IMR-90 (cell line): ENCODE data around the gene TNNC1. TPM values are rescaled to one million over a fixed set of nuclear protein-coding genes. Genes with fewer than 3 reads are reported as not detected.

Experiments
- ATAC-seq: fragments of 200-7000 bp; cut with Tn5 transposase; 2 replicates; pipeline ENCODE4 v1.9.1; 2020; ENCODE audit warnings: low read depth, mild to moderate bottlenecking, moderate library complexity
- BruUV-seq: library from RNA; stranded (reverse); fragments of 400-500 nt; replicated peaks from 2 replicates; lab custom pipeline; 2021; lab: Mats Ljungman, UMichigan
- CTCF ChIA-PET: fragments of 300-600 bp; formaldehyde crosslinking; extraction: SDS; loops from one replicate; lab custom pipeline; 2021; ENCODE audit warnings: antibody characterized with exemption; lab: Yijun Ruan, JAX
- POLR2A ChIA-PET: fragments of 300-600 bp; sonication (Branson Sonifier 250); formaldehyde crosslinking; loops from one replicate; lab custom pipeline; 2022; ENCODE audit warnings: antibody characterized with exemption; ENCODE audit not compliant: unreplicated experiment; lab: Charles Lee
- DNase-seq: peaks from one replicate; pipeline ENCODE4 v3.0.0; 2013
- H2AFZ ChIP-seq: replicated peaks from 2 replicates; pipeline ENCODE3; 2013; ENCODE audit warnings: low read length, mild to moderate bottlenecking; ENCODE audit not compliant: poor library complexity
- H2AK5ac ChIP-seq: 2 replicates; pipeline ENCODE4 v1.6.1; 2013; ENCODE audit warnings: low read depth, low read length, inconsistent platforms
- H2AK9ac ChIP-seq: replicated peaks from 2 replicates; pipeline ENCODE3; 2013; ENCODE audit warnings: mild to moderate bottlenecking, low read depth, low read length, moderate library complexity; ENCODE audit not compliant: poor library complexity
- H2BK120ac ChIP-seq: 2 replicates; pipeline ENCODE4 v1.6.1; 2013; ENCODE audit warnings: low read depth, low read length, inconsistent platforms
- H2BK15ac ChIP-seq: 3 replicates; pipeline ENCODE4 v1.6.1; 2013; ENCODE audit warnings: low read depth, low read length, inconsistent platforms
- H2BK20ac ChIP-seq: 2 replicates; pipeline ENCODE4 v1.6.1; 2013; ENCODE audit warnings: low read depth, mild to moderate bottlenecking, inconsistent platforms, low read length, moderate library complexity
- H2BK5ac ChIP-seq: 2 replicates; pipeline ENCODE4 v1.6.1; 2013; ENCODE audit warnings: mild to moderate bottlenecking, low read depth, low read length, inconsistent platforms; ENCODE audit not compliant: poor library complexity, severe bottlenecking
- H3K14ac ChIP-seq: replicated peaks from 2 replicates; pipeline ENCODE4 v1.6.1; 2013; ENCODE audit warnings: low read depth, low read length, inconsistent platforms
- H3K18ac ChIP-seq: 2 replicates; pipeline ENCODE4 v1.6.1; 2013; ENCODE audit warnings: low read depth, low read length, control low read depth
- H3K23ac ChIP-seq: 2 replicates; pipeline ENCODE4 v1.6.1; 2013; ENCODE audit warnings: low read depth, low read length, inconsistent platforms
- H3K27ac ChIP-seq: 2 replicates; pipeline ENCODE4 v1.5.1; 2013; ENCODE audit warnings: mild to moderate bottlenecking, control low read depth, low read length; ENCODE audit not compliant: insufficient read depth
- H3K27me3 ChIP-seq: 2 replicates; pipeline ENCODE4 v1.6.1; 2013; ENCODE audit warnings: low read length; ENCODE audit not compliant: control insufficient read depth, insufficient read depth
- H3K36me3 ChIP-seq: 2 replicates; pipeline ENCODE4 v1.6.1; 2013; ENCODE audit warnings: low read length, mixed read lengths; ENCODE audit not compliant: control insufficient read depth, insufficient read depth
- H3K4ac ChIP-seq: 2 replicates; pipeline ENCODE4 v1.6.1; 2013; ENCODE audit warnings: low read depth, low read length, inconsistent platforms
- H3K4me1 ChIP-seq: 2 replicates; pipeline ENCODE4 v1.6.1; 2013; ENCODE audit warnings: low read length, mixed read lengths; ENCODE audit not compliant: control insufficient read depth, insufficient read depth
- H3K4me2 ChIP-seq: 2 replicates; pipeline ENCODE4 v1.6.1; 2013; ENCODE audit warnings: low read depth, mild to moderate bottlenecking, control low read depth, low read length, moderate library complexity
- H3K4me3 ChIP-seq: 2 replicates; pipeline ENCODE4 v1.5.1; 2013; ENCODE audit warnings: low read depth, mild to moderate bottlenecking, control low read depth, low read length, moderate library complexity; ENCODE audit not compliant: insufficient read depth
- H3K56ac ChIP-seq: 2 replicates; pipeline ENCODE4 v1.6.1; 2013; ENCODE audit warnings: low read length, inconsistent platforms; ENCODE audit not compliant: insufficient read depth; ENCODE audit errors: extremely low read depth
- H3K79me1 ChIP-seq, 2 experiments: 2 replicates each; pipeline ENCODE4 v1.6.1; 2013; ENCODE audit warnings: low read length in 2 of 2, inconsistent platforms in 1 of 2, low read depth in 1 of 2
- H3K9ac ChIP-seq: 2 replicates; pipeline ENCODE4 v1.6.1; 2013; ENCODE audit warnings: low read depth, low read length, control low read depth
- H3K9me1 ChIP-seq: 2 replicates; pipeline ENCODE4 v1.6.1; 2013; ENCODE audit warnings: low read length, inconsistent platforms; ENCODE audit not compliant: insufficient read depth
- H3K9me3 ChIP-seq: 2 replicates; pipeline ENCODE4 v1.6.1; 2013; ENCODE audit warnings: low read length; ENCODE audit not compliant: control insufficient read depth, insufficient read depth
- H4K20me1 ChIP-seq: 2 replicates; pipeline ENCODE4 v1.6.1; 2013; ENCODE audit warnings: low read length, inconsistent platforms; ENCODE audit not compliant: insufficient read depth
- H4K5ac ChIP-seq: 2 replicates; pipeline ENCODE4 v1.6.1; 2013; ENCODE audit warnings: mild to moderate bottlenecking, low read depth, low read length, control low read depth
- H4K8ac ChIP-seq, 2 experiments: 2 replicates each; pipeline ENCODE4 v1.6.1; 2013; ENCODE audit warnings: low read depth in 2 of 2, low read length in 2 of 2, control low read depth in 1 of 2, inconsistent platforms in 1 of 2
- H4K91ac ChIP-seq: 2 replicates; pipeline ENCODE4 v1.6.1; 2013; ENCODE audit warnings: low read depth, low read length, inconsistent platforms; ENCODE audit not compliant: insufficient read depth
- BHLHE40 ChIP-seq: fragments of 150-350 bp; IDR thresholded peaks from 2 replicates; pipeline ENCODE4 v1.6.1; 2016; ENCODE audit warnings: mild to moderate bottlenecking, low read depth, low read length
- CEBPB ChIP-seq: IDR thresholded peaks from 2 replicates; pipeline ENCODE4 v1.6.1; 2012; ENCODE audit warnings: low read depth, low read length, improper control_type of control experiment
- CHD1 ChIP-seq: IDR thresholded peaks from 2 replicates; pipeline ENCODE4 v1.6.1; 2012; ENCODE audit warnings: low read depth, low read length, improper control_type of control experiment
- FOS ChIP-seq: fragments of 150-350 bp; IDR thresholded peaks from 2 replicates; pipeline ENCODE4 v1.6.1; 2016; ENCODE audit warnings: low read depth, low read length
- MAFK ChIP-seq: IDR thresholded peaks from 2 replicates; pipeline ENCODE4 v1.6.1; 2012; ENCODE audit warnings: low read depth, low read length, improper control_type of control experiment
- MAZ ChIP-seq: IDR thresholded peaks from 2 replicates; pipeline ENCODE4 v1.6.1; 2012; ENCODE audit warnings: low read depth, mild to moderate bottlenecking, low read length, improper control_type of control experiment, moderate library complexity, borderline replicate concordance
- MXI1 ChIP-seq: IDR thresholded peaks from 2 replicates; pipeline ENCODE4 v1.6.1; 2012; ENCODE audit warnings: low read depth, mild to moderate bottlenecking, low read length, moderate library complexity, borderline replicate concordance
- NFE2L2 ChIP-seq: fragments of 150-350 bp; IDR thresholded peaks from 2 replicates; pipeline ENCODE4 v1.6.1; 2016; ENCODE audit warnings: low read depth, mild to moderate bottlenecking, low read length
- POLR2A ChIP-seq: IDR thresholded peaks from 2 replicates; pipeline ENCODE4 v1.6.1; 2012; ENCODE audit warnings: mild to moderate bottlenecking, low read depth, low read length
- RAD21 ChIP-seq: IDR thresholded peaks from 2 replicates; pipeline ENCODE4 v1.6.1; 2012; ENCODE audit warnings: low read length, improper control_type of control experiment
- RCOR1 ChIP-seq: IDR thresholded peaks from 2 replicates; pipeline ENCODE4 v1.6.1; 2012; ENCODE audit warnings: mild to moderate bottlenecking, low read length, improper control_type of control experiment; ENCODE audit not compliant: insufficient replicate concordance
- RFX5 ChIP-seq: IDR thresholded peaks from 2 replicates; pipeline ENCODE4 v1.8.0; 2012; ENCODE audit warnings: low read depth, mild to moderate bottlenecking, low read length, moderate library complexity
- SMC3 ChIP-seq: fragments of 150-350 bp; IDR thresholded peaks from 2 replicates; pipeline ENCODE4 v1.6.1; 2016; ENCODE audit warnings: low read depth, mild to moderate bottlenecking, antibody characterized with exemption, low read length, moderate library complexity
- WGBS, 2 experiments: methylation state at CpG; one replicate each; pipeline versions ENCODE4 v1.1.5 to v1.1.7; 2013; ENCODE audit warnings: missing lambda C conversion rate in 2 of 2; ENCODE audit not compliant: insufficient read length in 1 of 2; ENCODE audit errors: extremely low coverage in 2 of 2; 5-methylcytosine and 5-hydroxymethylcytosine counted together
- dilution Hi-C: fragments of 300-500 bp; cut with HindIII; formaldehyde crosslinking; loops from one replicate; pipeline ENCODE4 v1.14.3; 2018; ENCODE audit warnings: low sequenced_read_pairs; ENCODE audit not compliant: unreplicated experiment
- in situ Hi-C: fragments of 300-500 bp; cut with MboI; formaldehyde crosslinking; loops from 3 replicates; pipeline ENCODE4 v1.14.3; 2019; ENCODE audit warnings: low sequenced_read_pairs, inconsistent platforms, mixed read lengths
- intact Hi-C: fragments of 100-400 bp; cut with micrococcal nuclease; formaldehyde crosslinking; loops from 2 replicates; pipeline ENCODE4 v1.10.0; 2022
- polyA plus RNA-seq, 3 experiments: library from polyadenylated mRNA; depleted of rRNA; stranded (reverse); fragments of >200 nt; gene quantifications; 2 replicates each; pipeline ENCODE4 v1.2.3, GENCODE V29; 2012; ENCODE audit warnings: low replicate concordance in 1 of 3
- total RNA-seq: library from RNA; depleted of rRNA; stranded (reverse); fragments of >200 nt; gene quantifications from 2 replicates; pipeline ENCODE4 v1.2.3, GENCODE V29; 2012
- TF ChIP-seq, protein P1 (sequence below): fragments of 150-350 bp; IDR thresholded peaks from 2 replicates; pipeline ENCODE4 v1.6.1; 2017; ENCODE audit warnings: mild to moderate bottlenecking, antibody characterized with exemption, low read length, low read depth
- TF ChIP-seq, protein P2 (sequence below): fragments of 150-350 bp; IDR thresholded peaks from 2 replicates; pipeline ENCODE4 v1.6.1; 2016; ENCODE audit warnings: low read depth, mild to moderate bottlenecking, low read length, moderate library complexity, borderline replicate concordance
- TF ChIP-seq, protein P3 (sequence below): conservative IDR thresholded peaks from 2 replicates; pipeline ENCODE4 v1.5.1; 2012; ENCODE audit warnings: mild to moderate bottlenecking, low read depth, low read length, improper control_type of control experiment

Gene TNNC1
- total and polyA plus RNA-seq, 2 of the 4 experiments (the other 2 are of a cell fraction), result 1.3 to 4.6 TPM

DNA sequence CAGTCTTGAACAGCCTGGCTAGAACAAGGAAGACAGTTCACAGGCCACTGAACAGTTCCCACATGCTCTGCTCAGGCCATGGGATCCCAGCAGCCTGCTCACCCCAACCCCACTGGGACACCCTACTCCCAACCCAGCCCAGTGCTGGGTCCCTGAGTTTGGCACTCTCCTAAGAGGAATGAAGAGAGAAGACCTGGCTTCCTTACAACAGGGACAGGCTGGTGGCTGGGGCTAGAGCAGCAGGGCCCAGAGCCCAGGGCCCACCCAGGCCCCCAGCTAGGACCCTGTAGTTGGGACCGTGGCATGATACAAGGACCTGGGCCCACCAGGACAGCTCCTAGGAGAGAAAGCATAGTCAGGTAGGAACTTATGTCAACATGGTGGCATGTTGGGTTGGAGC is 52.3 kb downstream of the TNNC1 start:
- POLR2A ChIA-PET, result no interaction called here
- no peak overlapping the region for H3K14ac ChIP-seq
- no TSS peak for BruUV-seq
- H3K56ac ChIP-seq, result no peak overlapping the region
- H3K4me2 ChIP-seq, result no peak overlapping the region
- no peak overlapping the region for H2BK20ac ChIP-seq
- no peak overlapping the region for H2BK15ac ChIP-seq
- no peak overlapping the region for H3K9ac ChIP-seq
- H3K23ac ChIP-seq, result no peak overlapping the region
- CTCF ChIA-PET, result no interaction called here
- H4K5ac ChIP-seq, result no peak overlapping the region
- H3K4ac ChIP-seq, result no peak overlapping the region
- no peaks in the 10 kb centered on the region for H3K4me1 ChIP-seq
- H3K9me3 ChIP-seq, result no peaks in the 10 kb centered on the region
- in situ Hi-C loops, result no loop called here
- no peak overlapping the region for H4K91ac ChIP-seq
- no peak for DNase-seq
- H3K27me3 ChIP-seq, result no peaks in the 10 kb centered on the region
- intact Hi-C loops, result no loop called here
- no peak overlapping the region for H2AFZ ChIP-seq
- no CpG with 5 or more reads among the region's 1 CpG for WGBS, 2 experiments
- peaks cover 56% of the 10 kb centered on the region for H3K36me3 ChIP-seq
- no peak overlapping the region for H2AK5ac ChIP-seq
- no peak overlapping the region for H3K18ac ChIP-seq
- no peak overlapping the region for H2BK5ac ChIP-seq
- peaks cover 3 to 5% of the 10 kb centered on the region in 2 experiments; a peak in 3 of 4 replicates for H3K79me1 ChIP-seq
- ATAC-seq, result no peak
- dilution Hi-C loops, result no loop called here
- no peak overlapping the region for H4K8ac ChIP-seq
- TF ChIP-seq, protein P1, sequence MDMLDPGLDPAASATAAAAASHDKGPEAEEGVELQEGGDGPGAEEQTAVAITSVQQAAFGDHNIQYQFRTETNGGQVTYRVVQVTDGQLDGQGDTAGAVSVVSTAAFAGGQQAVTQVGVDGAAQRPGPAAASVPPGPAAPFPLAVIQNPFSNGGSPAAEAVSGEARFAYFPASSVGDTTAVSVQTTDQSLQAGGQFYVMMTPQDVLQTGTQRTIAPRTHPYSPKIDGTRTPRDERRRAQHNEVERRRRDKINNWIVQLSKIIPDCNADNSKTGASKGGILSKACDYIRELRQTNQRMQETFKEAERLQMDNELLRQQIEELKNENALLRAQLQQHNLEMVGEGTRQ, result no peak
- TF ChIP-seq RAD21 (no peak), RCOR1 (no peak), MAFK (no peak), NFE2L2 (no peak), RFX5 (no peak), CHD1 (no peak), SMC3 (no peak), MAZ (no peak), FOS (no peak), BHLHE40 (no peak), CEBPB (no peak), POLR2A (no peak), MXI1 (no peak)
- TF ChIP-seq, protein P2, sequence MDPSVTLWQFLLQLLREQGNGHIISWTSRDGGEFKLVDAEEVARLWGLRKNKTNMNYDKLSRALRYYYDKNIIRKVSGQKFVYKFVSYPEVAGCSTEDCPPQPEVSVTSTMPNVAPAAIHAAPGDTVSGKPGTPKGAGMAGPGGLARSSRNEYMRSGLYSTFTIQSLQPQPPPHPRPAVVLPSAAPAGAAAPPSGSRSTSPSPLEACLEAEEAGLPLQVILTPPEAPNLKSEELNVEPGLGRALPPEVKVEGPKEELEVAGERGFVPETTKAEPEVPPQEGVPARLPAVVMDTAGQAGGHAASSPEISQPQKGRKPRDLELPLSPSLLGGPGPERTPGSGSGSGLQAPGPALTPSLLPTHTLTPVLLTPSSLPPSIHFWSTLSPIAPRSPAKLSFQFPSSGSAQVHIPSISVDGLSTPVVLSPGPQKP, result no peak
- TF ChIP-seq, protein P3, sequence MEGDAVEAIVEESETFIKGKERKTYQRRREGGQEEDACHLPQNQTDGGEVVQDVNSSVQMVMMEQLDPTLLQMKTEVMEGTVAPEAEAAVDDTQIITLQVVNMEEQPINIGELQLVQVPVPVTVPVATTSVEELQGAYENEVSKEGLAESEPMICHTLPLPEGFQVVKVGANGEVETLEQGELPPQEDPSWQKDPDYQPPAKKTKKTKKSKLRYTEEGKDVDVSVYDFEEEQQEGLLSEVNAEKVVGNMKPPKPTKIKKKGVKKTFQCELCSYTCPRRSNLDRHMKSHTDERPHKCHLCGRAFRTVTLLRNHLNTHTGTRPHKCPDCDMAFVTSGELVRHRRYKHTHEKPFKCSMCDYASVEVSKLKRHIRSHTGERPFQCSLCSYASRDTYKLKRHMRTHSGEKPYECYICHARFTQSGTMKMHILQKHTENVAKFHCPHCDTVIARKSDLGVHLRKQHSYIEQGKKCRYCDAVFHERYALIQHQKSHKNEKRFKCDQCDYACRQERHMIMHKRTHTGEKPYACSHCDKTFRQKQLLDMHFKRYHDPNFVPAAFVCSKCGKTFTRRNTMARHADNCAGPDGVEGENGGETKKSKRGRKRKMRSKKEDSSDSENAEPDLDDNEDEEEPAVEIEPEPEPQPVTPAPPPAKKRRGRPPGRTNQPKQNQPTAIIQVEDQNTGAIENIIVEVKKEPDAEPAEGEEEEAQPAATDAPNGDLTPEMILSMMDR, result no peak
- H3K9me1 ChIP-seq, result 0 out of 2 replicates have a peak, but pooled peaks cover 6% of the 10 kb centered on the region
- no peak overlapping the region for H3K4me3 ChIP-seq
- no peak overlapping the region for H2BK120ac ChIP-seq
- no peak overlapping the region for H3K27ac ChIP-seq
- no peak overlapping the region for H2AK9ac ChIP-seq
- H4K20me1 ChIP-seq, result no peaks in the 10 kb centered on the region; the same call in 1 of the 2 replicates
